HUES64 (cell line): ENCODE measurements around the gene ANKRD26.

Experiments
- H3K27ac ChIP-seq: 2 replicates; pipeline ENCODE4 v1.7.0; 2013; ENCODE audit warnings: low read depth, low read length, inconsistent platforms
- H3K27me3 ChIP-seq: 2 replicates; pipeline ENCODE4 v1.6.1; 2013; ENCODE audit warnings: mild to moderate bottlenecking, low read length; ENCODE audit not compliant: insufficient read depth
- H3K36me3 ChIP-seq: 2 replicates; pipeline ENCODE4 v1.6.1; 2013; ENCODE audit warnings: mild to moderate bottlenecking, low read length; ENCODE audit not compliant: insufficient read depth
- H3K4me1 ChIP-seq: 2 replicates; pipeline ENCODE4 v1.6.1; 2013; ENCODE audit warnings: mild to moderate bottlenecking, low read length, moderate library complexity; ENCODE audit not compliant: insufficient read depth
- H3K4me3 ChIP-seq: 2 replicates; pipeline ENCODE4 v1.5.1; 2013; ENCODE audit warnings: mild to moderate bottlenecking, low read length, moderate library complexity
- H3K9ac ChIP-seq: 2 replicates; pipeline ENCODE4 v1.6.1; 2013; ENCODE audit warnings: mild to moderate bottlenecking, low read depth, low read length
- H3K9me3 ChIP-seq: 2 replicates; pipeline ENCODE4 v1.6.1; 2013; ENCODE audit warnings: low read depth, low read length; ENCODE audit not compliant: insufficient read depth
- WGBS: fragments of 150-250, 120-280 bp; methylation state at CpG from one replicate; pipeline ENCODE4 v1.1.7; 2013; ENCODE audit warnings: missing lambda C conversion rate; 5-methylcytosine and 5-hydroxymethylcytosine counted together

The ANKRD26 gene

DNA sequence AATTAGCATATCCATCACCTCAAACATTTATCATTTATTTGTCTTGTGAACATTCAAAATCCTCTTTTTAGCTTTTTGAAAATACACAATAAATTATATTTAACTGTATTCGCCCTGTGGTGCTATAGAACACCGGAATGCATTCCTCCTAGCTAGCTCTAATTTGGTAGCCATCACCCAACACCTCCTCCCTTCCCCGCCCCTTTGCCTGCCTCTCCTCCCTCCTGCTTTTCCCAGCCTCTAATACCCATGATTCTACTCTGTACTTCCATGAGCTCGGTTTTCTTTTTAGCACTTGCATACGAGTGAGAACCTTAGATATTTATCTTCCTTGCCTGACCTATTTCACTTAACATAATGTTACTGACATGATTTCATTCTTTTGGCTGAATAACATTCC is 80.1 kb downstream of the ANKRD26 start:
- H3K27me3 ChIP-seq = no peaks in the 10 kb centered on the region
- peaks cover 11% of the 10 kb centered on the region for H3K4me1 ChIP-seq
- no peak overlapping the region for H3K27ac ChIP-seq
- no peak overlapping the region for H3K4me3 ChIP-seq
- no peaks in the 10 kb centered on the region for H3K9me3 ChIP-seq
- H3K36me3 ChIP-seq = peaks cover 10% of the 10 kb centered on the region; the same call in 1 of the 2 replicates
- H3K9ac ChIP-seq = no peak overlapping the region
- 91% methylated on average over 5 of the region's 5 CpGs for WGBS

DNA sequence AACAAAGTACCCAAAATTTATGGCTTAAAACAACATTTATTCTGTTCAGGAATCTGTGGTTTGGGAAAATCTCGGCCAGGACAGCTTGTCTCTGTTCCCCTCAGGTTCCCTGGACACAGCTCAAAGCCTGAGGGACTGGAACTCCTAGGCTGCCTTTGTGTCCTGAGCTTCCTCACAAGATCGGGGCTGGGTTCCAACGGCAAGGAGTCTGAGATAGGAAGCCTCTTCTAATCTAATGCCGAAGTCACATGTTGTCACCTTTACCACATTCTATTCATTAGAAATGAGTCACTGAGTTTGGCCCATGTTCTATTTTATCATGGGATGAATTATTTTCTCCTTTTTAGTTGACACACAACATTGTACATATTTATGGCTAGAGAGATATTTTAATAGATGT is 80.5 kb downstream of the ANKRD26 start:
- Histone ChIP-seq H3K4me1 (peaks cover 11% of the 10 kb centered on the region), H3K9ac (no peak overlapping the region), H3K27me3 (no peaks in the 10 kb centered on the region), H3K4me3 (no peak overlapping the region), H3K36me3 (peaks cover 10% of the 10 kb centered on the region; the same call in 1 of the 2 replicates), H3K9me3 (no peaks in the 10 kb centered on the region), H3K27ac (no peak overlapping the region)
- WGBS = 87% methylated on average over 4 of the region's 4 CpGs

DNA sequence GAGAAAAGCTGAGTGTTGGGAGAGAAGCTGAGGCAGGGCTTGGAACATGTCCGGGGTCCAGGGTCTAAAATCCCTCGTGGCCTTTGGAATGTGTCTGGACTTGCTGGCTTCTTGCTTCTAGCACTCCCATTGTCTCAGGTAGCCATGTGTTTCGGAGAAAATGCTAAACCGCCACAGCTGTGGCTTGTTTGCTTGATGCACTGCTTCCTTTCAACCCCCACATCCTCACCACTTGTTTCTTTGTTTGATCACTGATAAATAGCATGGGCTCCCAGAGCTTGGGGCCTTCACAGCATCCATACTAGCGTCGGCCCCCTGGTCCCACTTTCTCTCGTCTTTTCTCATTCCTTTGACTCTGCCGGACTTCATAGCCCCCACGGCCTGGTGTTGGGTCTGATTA is 102.7 kb downstream of the ANKRD26 start:
- Histone ChIP-seq H3K4me3 (no peak overlapping the region), H3K27ac (no peak overlapping the region), H3K27me3 (no peaks in the 10 kb centered on the region), H3K36me3 (peaks cover 12% of the 10 kb centered on the region; the same call in 1 of the 2 replicates), H3K9ac (no peak overlapping the region), H3K9me3 (peaks cover 21% of the 10 kb centered on the region; the same call in 1 of the 2 replicates), H3K4me1 (no peaks in the 10 kb centered on the region)
- WGBS = 93% methylated on average over 9 of the region's 9 CpGs

DNA sequence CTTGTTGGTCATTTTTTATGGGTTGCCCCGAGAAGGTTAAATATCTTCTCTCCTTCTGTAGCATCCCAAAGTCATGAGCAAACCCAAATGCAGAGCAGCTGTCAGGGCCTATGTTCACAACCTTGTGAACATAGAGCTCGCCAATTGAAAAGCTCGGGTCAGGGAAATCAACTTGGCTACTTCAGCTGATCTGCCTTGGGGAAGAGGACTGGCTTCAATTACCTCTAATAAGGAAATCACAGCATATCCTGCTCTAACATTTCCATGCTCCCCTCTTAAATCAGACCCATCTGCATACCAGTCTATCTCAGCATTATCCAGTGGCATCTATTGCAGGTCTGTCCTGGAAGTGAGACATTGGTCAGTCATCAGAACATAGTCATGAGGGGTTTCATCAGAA is 105.6 kb downstream of the ANKRD26 start:
- 94% methylated on average over 3 of the region's 3 CpGs for WGBS
- no peak overlapping the region for H3K4me3 ChIP-seq

GRCh38 chr10:26987851-26988250 is 112.4 kb downstream of the ANKRD26 start:
- no peaks in the 10 kb centered on the region for H3K27me3 ChIP-seq
- WGBS = 92% methylated on average over 1 of the region's 1 CpG
- peaks cover 3% of the 10 kb centered on the region; the same call in 1 of the 2 replicates for H3K9me3 ChIP-seq
- no peak overlapping the region for H3K27ac ChIP-seq
- no peaks in the 10 kb centered on the region for H3K4me1 ChIP-seq
- H3K9ac ChIP-seq = no peak overlapping the region
- H3K4me3 ChIP-seq = no peak overlapping the region
- no peaks in the 10 kb centered on the region for H3K36me3 ChIP-seq

More for the DNA sequence above, 105.6 kb downstream of the ANKRD26 start:
- Histone ChIP-seq H3K27ac (no peak overlapping the region), H3K9me3 (peaks cover 21% of the 10 kb centered on the region; the same call in 1 of the 2 replicates), H3K27me3 (no peaks in the 10 kb centered on the region), H3K9ac (no peak overlapping the region), H3K4me1 (no peaks in the 10 kb centered on the region), H3K36me3 (peaks cover 3% of the 10 kb centered on the region; the same call in 1 of the 2 replicates)

- no peak overlapping the region for H3K27ac ChIP-seq
- H3K4me1 ChIP-seq = no peaks in the 10 kb centered on the region
- H3K9me3 ChIP-seq = 0 out of 2 replicates have a peak, but pooled peaks cover 3% of the 10 kb centered on the region
- H3K9ac ChIP-seq = no peak overlapping the region
- no peaks in the 10 kb centered on the region for H3K36me3 ChIP-seq
- no peak overlapping the region for H3K4me3 ChIP-seq
- 92% methylated on average over 1 of the region's 1 CpG for WGBS
- no peaks in the 10 kb centered on the region for H3K27me3 ChIP-seq
Measured at GRCh38 chr10:26983156-26983555, 117.1 kb downstream of the ANKRD26 start.

GRCh38 chr10:26982058-26982457 is 118.2 kb downstream of the ANKRD26 start:
- H3K27ac ChIP-seq = no peak overlapping the region
- no CpG with 5 or more reads among the region's 1 CpG for WGBS
- H3K4me3 ChIP-seq = no peak overlapping the region
- H3K4me1 ChIP-seq = no peaks in the 10 kb centered on the region
- no peaks in the 10 kb centered on the region for H3K36me3 ChIP-seq
- no peak overlapping the region for H3K9ac ChIP-seq
- no peaks in the 10 kb centered on the region for H3K27me3 ChIP-seq
- 0 out of 2 replicates have a peak, but pooled peaks cover 3% of the 10 kb centered on the region for H3K9me3 ChIP-seq

DNA sequence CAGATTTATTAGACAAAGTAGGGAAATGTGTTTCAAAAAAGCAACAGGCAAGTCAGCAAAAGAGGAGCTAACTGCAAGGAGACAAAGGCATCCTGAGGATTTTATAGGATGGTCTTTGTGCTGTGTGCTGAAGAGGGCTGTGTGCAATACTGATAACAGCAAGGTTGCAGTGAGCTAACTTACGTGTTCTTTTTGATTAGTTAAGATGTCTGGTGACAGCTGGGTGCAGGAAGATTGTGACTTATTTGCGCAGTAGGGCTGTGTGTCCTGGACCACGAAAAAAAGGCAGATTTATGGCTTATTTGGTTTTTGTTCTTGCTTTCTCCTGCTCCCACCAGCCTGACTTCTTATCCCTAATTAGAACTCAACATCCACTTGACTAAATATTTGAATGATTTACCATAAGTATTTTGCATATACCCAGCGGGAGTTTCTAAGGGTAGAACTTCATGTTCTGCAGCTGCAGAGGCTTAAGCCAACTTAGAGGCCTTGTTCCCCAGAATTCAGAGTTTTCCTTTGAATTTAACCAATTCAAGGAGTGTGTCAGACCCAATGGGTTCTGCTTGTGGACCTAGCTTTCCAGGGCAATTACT is 119.0 kb downstream of the ANKRD26 start:
- WGBS = 83% methylated on average over 4 of the region's 4 CpGs
- Histone ChIP-seq H3K27me3 (no peaks in the 10 kb centered on the region), H3K4me1 (no peaks in the 10 kb centered on the region), H3K9ac (no peak overlapping the region), H3K36me3 (no peaks in the 10 kb centered on the region), H3K9me3 (0 out of 2 replicates have a peak, but pooled peaks cover 3% of the 10 kb centered on the region), H3K4me3 (no peak overlapping the region), H3K27ac (no peak overlapping the region)

DNA sequence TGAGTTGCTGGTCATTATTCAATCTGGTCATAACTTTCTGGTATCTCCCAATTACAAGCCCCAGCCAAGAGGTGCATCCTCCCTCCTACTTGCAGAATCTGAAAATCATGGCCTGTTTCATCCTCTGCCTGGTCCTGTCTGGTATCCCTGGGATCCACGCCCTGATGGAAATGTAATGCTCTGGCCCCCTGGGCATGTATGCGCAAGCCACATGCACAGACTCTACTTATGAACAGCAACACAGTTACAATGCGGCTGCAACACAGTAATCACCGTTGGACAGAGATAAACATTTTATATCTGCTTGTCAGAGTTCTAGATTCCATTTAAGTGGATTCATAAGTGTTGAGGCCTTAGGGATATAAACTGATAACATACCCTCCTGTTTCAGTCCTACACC is 121.8 kb downstream of the ANKRD26 start:
- H3K4me3 ChIP-seq = no peak overlapping the region
- no peaks in the 10 kb centered on the region for H3K4me1 ChIP-seq
- no peak overlapping the region for H3K9ac ChIP-seq
- WGBS = 94% methylated on average over 4 of the region's 4 CpGs
- no peaks in the 10 kb centered on the region for H3K27me3 ChIP-seq
- H3K27ac ChIP-seq = no peak overlapping the region
- H3K9me3 ChIP-seq = 0 out of 2 replicates have a peak, but pooled peaks cover 3% of the 10 kb centered on the region
- no peaks in the 10 kb centered on the region for H3K36me3 ChIP-seq

DNA sequence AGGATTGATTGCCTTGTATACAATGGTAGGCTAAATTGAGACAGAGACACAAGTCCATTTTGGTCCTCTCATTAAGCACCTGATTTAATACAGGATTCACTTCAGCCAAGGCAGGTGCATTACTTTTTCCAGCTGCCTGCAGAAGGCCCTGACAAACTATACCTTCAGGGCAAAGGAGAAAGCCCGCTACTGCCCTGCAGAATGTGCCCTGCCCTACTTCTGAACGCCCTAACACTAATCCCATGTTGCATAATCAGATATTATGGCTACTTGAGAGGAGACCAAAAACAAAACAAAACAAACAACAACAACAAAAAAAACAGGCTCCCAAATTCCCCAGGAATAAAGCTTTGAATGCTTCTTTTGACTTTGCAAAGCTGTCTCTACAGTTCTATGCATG is 122.7 kb downstream of the ANKRD26 start:
- Histone ChIP-seq H3K4me3 (no peak overlapping the region), H3K27me3 (no peaks in the 10 kb centered on the region), H3K9me3 (0 out of 2 replicates have a peak, but pooled peaks cover 3% of the 10 kb centered on the region), H3K4me1 (no peaks in the 10 kb centered on the region), H3K36me3 (no peaks in the 10 kb centered on the region), H3K9ac (no peak overlapping the region), H3K27ac (no peak overlapping the region)
- whole genome bisulfite sequencing = 90% methylated on average over 2 of the region's 2 CpGs

DNA sequence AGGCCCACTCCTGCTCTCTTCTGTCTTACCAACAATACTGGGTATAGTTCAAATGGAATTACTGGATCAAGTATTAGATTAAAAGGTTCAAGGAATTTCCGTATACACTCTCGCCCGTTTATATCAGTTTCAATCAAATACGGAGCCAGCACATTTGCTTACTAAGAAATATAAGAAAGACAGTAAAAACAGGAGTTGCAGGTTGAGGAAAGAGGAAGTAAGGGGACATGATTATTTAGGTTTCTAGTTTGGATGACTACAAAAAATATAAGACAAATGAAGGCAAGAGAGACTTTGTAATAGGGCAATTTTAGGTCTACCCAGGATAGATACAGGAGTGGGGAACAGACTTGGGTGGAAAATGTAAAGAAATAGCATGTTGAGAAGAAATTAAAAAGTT is 129.6 kb downstream of the ANKRD26 start:
- Histone ChIP-seq H3K27ac (no peak overlapping the region), H3K36me3 (no peaks in the 10 kb centered on the region), H3K4me1 (no peaks in the 10 kb centered on the region), H3K4me3 (no peak overlapping the region), H3K9ac (no peak overlapping the region), H3K9me3 (no peaks in the 10 kb centered on the region), H3K27me3 (no peaks in the 10 kb centered on the region)
- 98% methylated on average over 4 of the region's 4 CpGs for WGBS
